Measurements from ENCODE around the gene PI4KA.
"Not testable (repeated sequence)": the region's sequence is repeated elsewhere in the genome, so short reads cannot be mapped to it uniquely, and the experiment has no call there.

DNA sequence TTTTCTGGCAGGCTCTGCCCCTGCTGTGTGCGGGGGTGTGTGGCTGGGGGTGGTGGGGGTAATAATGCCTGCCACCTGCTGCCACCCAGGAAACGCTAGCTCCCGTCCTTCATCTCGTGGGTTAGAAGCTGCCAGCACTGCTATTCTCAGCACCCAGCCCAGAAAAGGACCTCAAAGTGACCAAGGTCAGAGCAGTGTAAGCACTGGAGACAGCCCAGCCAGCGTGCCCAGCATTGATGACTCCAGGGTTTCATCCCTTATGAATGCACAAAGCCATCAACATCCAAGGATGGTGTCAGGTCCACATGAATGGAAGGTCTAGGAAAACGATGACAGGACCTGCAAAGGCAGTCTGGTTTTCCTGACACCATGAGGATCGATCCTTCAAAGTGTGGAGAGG, 140.6 kb downstream of the PI4KA start:
- not testable (repeated sequence) for TF ChIP-seq CTCF (IDR thresholded peaks at IDR 0.05); ZBTB33 (IDR thresholded peaks at IDR 0.05; ENCODE audit: borderline replicate concordance, low read depth); TCF12 (IDR thresholded peaks at IDR 0.05)

Data from SK-N-SH (cell line).